SK-N-SH (cell line): ENCODE data around the gene RTF2. TPM values are rescaled to one million over a fixed set of nuclear protein-coding genes. Genes with fewer than 3 reads are reported as not detected.

Experiments used
- CTCF ChIA-PET: fragments of 300-600, 350-600 bp; formaldehyde crosslinking; extraction: SDS; loops from one replicate; lab custom pipeline; 2021; lab: Yijun Ruan, JAX
- POLR2A ChIA-PET: fragments of 350-600 bp; sonication (Branson Sonifier 250); formaldehyde crosslinking; extraction: SDS; loops from one replicate; lab custom pipeline; 2020; ENCODE audit warnings: antibody characterized with exemption, inconsistent platforms; lab: Yijun Ruan, JAX
- DNase-seq: peaks from one replicate; pipeline ENCODE4 v3.0.0; 2012
- H2AFZ ChIP-seq: fragments of 200-600 bp; sonication (generic); 2 replicates; pipeline ENCODE4 v1.8.1; 2016; ENCODE audit warnings: antibody characterized with exemption, mild to moderate bottlenecking, low read depth
- H3F3A ChIP-seq: fragments of 200-600 bp; sonication (generic); replicated peaks from 2 replicates; pipeline ENCODE3; 2016; ENCODE audit warnings: antibody characterized with exemption, mild to moderate bottlenecking; ENCODE audit not compliant: insufficient read depth
- H3K27ac ChIP-seq, 2 experiments: fragments of 200-500 bp in 1 of 2; fragments of 200-600 bp in 1 of 2; sonication (Bioruptor generic) in 1 of 2; sonication (generic), shearing (Covaris generic) in 1 of 2; 2 replicates each; pipeline versions ENCODE4 v1.5.1 to v1.6.1; 2014 to 2016; ENCODE audit warnings: low read depth in 2 of 2, inconsistent platforms in 1 of 2, low read length in 1 of 2, mild to moderate bottlenecking in 1 of 2, mixed read lengths in 1 of 2
- H3K27me3 ChIP-seq: fragments of 200-600 bp; sonication (generic), shearing (Covaris generic); 2 replicates; pipeline ENCODE4 v1.6.1; 2016; ENCODE audit warnings: mixed run types; ENCODE audit not compliant: insufficient read depth
- H3K36me3 ChIP-seq, 2 experiments: fragments of 200-500 bp in 1 of 2; fragments of 200-600 bp in 1 of 2; sonication (Bioruptor generic) in 1 of 2; sonication (generic) in 1 of 2; replicated peaks in 1 of 2; 2 replicates each; pipeline versions ENCODE3 to v1.5.1; 2014 to 2016; ENCODE audit warnings: low read length in 1 of 2, mild to moderate bottlenecking in 1 of 2; ENCODE audit not compliant: insufficient read depth in 2 of 2, control insufficient read depth in 1 of 2
- H3K4me1 ChIP-seq, 2 experiments: fragments of 200-500 bp in 1 of 2; fragments of 200-600 bp in 1 of 2; sonication (Bioruptor generic) in 1 of 2; sonication (generic), shearing (Covaris generic) in 1 of 2; 2 replicates each; pipeline versions ENCODE4 v1.5.1 to v1.6.1; 2014 to 2016; ENCODE audit warnings: low read depth in 1 of 2, low read length in 1 of 2, mixed run types in 1 of 2; ENCODE audit not compliant: insufficient read depth in 2 of 2, control insufficient read depth in 1 of 2
- H3K4me2 ChIP-seq: fragments of 200-600 bp; sonication (generic), shearing (Covaris generic); 2 replicates; pipeline ENCODE4 v1.6.1; 2017; ENCODE audit warnings: mixed run types
- H3K4me3 ChIP-seq, 2 experiments: fragments of 200-500 bp in 1 of 2; fragments of 200-600 bp in 1 of 2; sonication (Bioruptor generic) in 1 of 2; sonication (generic), shearing (Covaris generic) in 1 of 2; 2 replicates each; pipeline versions ENCODE4 v1.5.1 to v1.8.1; 2014 to 2016; ENCODE audit warnings: low read depth in 2 of 2, inconsistent platforms in 1 of 2, low read length in 1 of 2, mild to moderate bottlenecking in 1 of 2, mixed read lengths in 1 of 2, moderate library complexity in 1 of 2
- H3K79me2 ChIP-seq: fragments of 200-600 bp; sonication (generic); 2 replicates; pipeline ENCODE4 v1.8.1; 2017; ENCODE audit warnings: mild to moderate bottlenecking; ENCODE audit not compliant: insufficient read depth
- H3K9ac ChIP-seq: fragments of 200-600 bp; sonication (generic); 2 replicates; pipeline ENCODE4 v1.6.1; 2017; ENCODE audit warnings: mixed run types
- H3K9me2 ChIP-seq: fragments of 200-600 bp; sonication (generic); 2 replicates; pipeline ENCODE4 v1.6.1; 2017; ENCODE audit warnings: mixed run types
- H3K9me3 ChIP-seq: fragments of 200-600 bp; sonication (generic); 2 replicates; pipeline ENCODE4 v1.6.1; 2017; ENCODE audit warnings: mixed run types, mild to moderate bottlenecking, moderate library complexity
- H4K20me1 ChIP-seq: fragments of 200-600 bp; sonication (generic); 2 replicates; pipeline ENCODE4 v1.6.1; 2017; ENCODE audit warnings: mild to moderate bottlenecking, mixed run types; ENCODE audit not compliant: insufficient read depth
- GATA2 ChIP-seq: sonication (generic); formaldehyde crosslinking; IDR thresholded peaks from 2 replicates; pipeline ENCODE4 v1.5.0; 2020; ENCODE audit warnings: mild to moderate bottlenecking, missing genetic modification reagents
- RCOR1 ChIP-seq: fragments of 150-350 bp; IDR thresholded peaks from 2 replicates; pipeline ENCODE4 v1.6.1; 2017; ENCODE audit warnings: antibody characterized with exemption, low read length
- TAF1 ChIP-seq: IDR thresholded peaks from 2 replicates; pipeline ENCODE4 v1.6.1; 2012; ENCODE audit warnings: low read depth, mild to moderate bottlenecking, low read length, moderate library complexity, borderline replicate concordance
- WGBS: methylation state at CpG from one replicate; pipeline ENCODE4 v1.1.6; 2017; ENCODE audit warnings: low lambda C conversion rate; 5-methylcytosine and 5-hydroxymethylcytosine counted together
- polyA plus RNA-seq, 3 experiments: library from polyadenylated mRNA; depleted of rRNA; stranded (reverse); fragments of >200 nt; gene quantifications; 2 replicates each; pipeline ENCODE4 v1.2.3, GENCODE V29; 2012
- TF ChIP-seq, protein P1 (sequence below): IDR thresholded peaks from 2 replicates; pipeline ENCODE4 v1.4.0; 2012; ENCODE audit warnings: low read depth, borderline replicate concordance
- TF ChIP-seq, protein P2 (sequence below): IDR thresholded peaks from 2 replicates; pipeline ENCODE4; 2012

Gene RTF2
- polyA plus RNA-seq, 1 of the 3 experiments (the other 2 are of a cell fraction), result 78.2 TPM

DNA sequence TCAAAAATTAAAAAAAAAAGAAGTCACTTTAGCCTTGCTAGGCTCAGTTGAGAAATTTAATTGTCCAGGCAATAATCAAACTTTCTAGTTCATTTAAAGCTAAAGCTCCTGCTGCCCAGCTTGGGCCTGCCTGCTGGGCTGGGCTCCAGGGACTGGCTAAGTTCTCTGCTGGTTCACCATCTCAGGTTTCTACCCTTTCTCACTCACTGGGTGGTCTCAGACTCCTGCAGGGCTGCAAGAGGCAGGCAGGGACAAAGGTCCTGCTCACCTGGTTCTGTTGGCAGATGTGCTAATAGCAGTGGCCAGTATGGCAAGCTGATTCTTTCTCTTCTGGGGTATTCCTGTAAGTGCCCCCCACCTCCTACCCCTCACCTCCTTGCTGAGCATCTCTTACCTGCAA is 21.2 kb upstream of the RTF2 start:
- Histone ChIP-seq H3K9ac (no peak overlapping the region), H2AFZ (no peak overlapping the region), H3K4me3 (no peak overlapping the region), H3K4me2 (no peak overlapping the region), H3K36me3 (no peaks in the 10 kb centered on the region), H3K9me2 (no peaks in the 10 kb centered on the region), H3K27me3 (no peaks in the 10 kb centered on the region)
- ChIA-PET CTCF (interaction anchor here (0.7 kb wide), 1 partner anchor 14 kb away, joined by 3 read pairs; no protein-coding TSS in a partner anchor), POLR2A (no interaction called here)
- no peak for DNase-seq
- no peak for TF ChIP-seq TAF1
- TF ChIP-seq, protein P1, sequence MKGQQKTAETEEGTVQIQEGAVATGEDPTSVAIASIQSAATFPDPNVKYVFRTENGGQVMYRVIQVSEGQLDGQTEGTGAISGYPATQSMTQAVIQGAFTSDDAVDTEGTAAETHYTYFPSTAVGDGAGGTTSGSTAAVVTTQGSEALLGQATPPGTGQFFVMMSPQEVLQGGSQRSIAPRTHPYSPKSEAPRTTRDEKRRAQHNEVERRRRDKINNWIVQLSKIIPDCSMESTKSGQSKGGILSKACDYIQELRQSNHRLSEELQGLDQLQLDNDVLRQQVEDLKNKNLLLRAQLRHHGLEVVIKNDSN, result no peak
- TF ChIP-seq, all 33 proteins: peak for 0
- no peaks in the 10 kb centered on the region; a peak in 1 of 4 replicates for H3K4me1 ChIP-seq
- H3K9me3 ChIP-seq, result no peaks in the 10 kb centered on the region
- H3K27ac ChIP-seq, result no peak overlapping the region
- H3F3A ChIP-seq, result no peaks in the 10 kb centered on the region
- H4K20me1 ChIP-seq, result no peaks in the 10 kb centered on the region
- H3K79me2 ChIP-seq, result no peaks in the 10 kb centered on the region

DNA sequence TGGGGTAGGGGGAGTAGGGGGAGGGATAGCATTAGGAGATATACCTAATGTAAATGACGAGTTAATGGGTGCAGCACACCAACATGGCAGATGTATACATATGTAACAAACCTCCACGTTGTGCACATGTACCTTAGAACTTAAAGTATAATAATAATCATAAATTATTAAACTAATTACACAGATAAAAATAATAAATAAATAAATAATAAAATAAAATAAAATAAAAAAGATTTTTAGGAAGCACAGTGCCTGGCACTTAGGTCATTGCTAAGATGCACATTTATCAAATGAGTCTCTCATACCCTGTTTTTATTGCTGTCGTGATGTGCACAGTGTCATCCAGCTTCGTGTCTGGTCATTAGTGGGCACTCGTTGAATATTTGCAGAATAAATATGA is 19.0 kb upstream of the RTF2 start:
- Histone ChIP-seq H3K4me2 (no peak overlapping the region), H3K9me2 (no peaks in the 10 kb centered on the region), H3F3A (no peaks in the 10 kb centered on the region), H3K36me3 (no peaks in the 10 kb centered on the region), H4K20me1 (no peaks in the 10 kb centered on the region), H3K27me3 (no peaks in the 10 kb centered on the region), H3K27ac (no peak overlapping the region), H3K9ac (no peak overlapping the region), H3K4me1 (no peaks in the 10 kb centered on the region; a peak in 1 of 4 replicates), H2AFZ (no peak overlapping the region), H3K79me2 (no peaks in the 10 kb centered on the region), H3K4me3 (no peak overlapping the region), H3K9me3 (no peaks in the 10 kb centered on the region)
- TF ChIP-seq RCOR1, result no peak
- WGBS, result 32% methylated on average over 5 of the region's 5 CpGs
- ChIA-PET CTCF (no interaction called here), POLR2A (no interaction called here)
- DNase-seq, result no peak

DNA sequence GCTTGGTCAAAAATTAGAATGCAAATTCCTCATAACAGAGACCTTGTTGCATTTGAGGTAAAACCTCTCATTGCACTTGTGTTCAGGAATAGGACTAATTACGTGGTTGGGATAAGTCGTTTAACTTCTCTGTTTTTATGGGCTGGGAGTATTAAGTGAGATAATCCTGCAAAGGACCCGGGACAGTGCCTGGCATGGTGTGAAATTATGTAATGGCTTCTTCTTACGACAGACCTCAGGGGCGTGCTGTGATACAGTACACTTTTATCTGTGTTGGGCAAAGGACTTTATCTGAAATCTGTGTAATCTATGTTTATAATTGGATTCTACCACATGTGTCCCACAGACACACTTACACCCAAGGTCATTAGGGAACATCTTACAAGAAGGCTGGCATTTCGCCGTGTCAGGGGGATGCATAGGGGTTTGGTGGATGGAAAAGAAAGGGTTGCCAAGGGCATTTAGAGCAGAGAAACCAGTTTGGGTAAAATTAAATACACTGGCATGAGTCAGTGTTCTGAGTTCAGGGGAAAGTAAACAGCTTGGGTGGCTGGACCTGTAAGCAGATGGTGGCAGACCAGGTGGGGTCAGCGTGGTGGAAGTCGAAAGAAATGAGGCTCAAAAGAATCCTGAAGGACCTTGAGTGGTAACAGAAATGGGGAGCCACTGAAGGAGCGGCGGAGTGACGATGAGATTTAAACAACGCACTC is 17.2 kb upstream of the RTF2 start:
- Histone ChIP-seq H3K27me3 (no peaks in the 10 kb centered on the region), H3K27ac (no peak overlapping the region), H3K9me3 (no peaks in the 10 kb centered on the region), H3F3A (no peaks in the 10 kb centered on the region), H2AFZ (no peak overlapping the region), H3K4me1 (no peaks in the 10 kb centered on the region; a peak in 1 of 4 replicates), H4K20me1 (no peaks in the 10 kb centered on the region), H3K4me3 (no peak overlapping the region), H3K4me2 (no peak overlapping the region), H3K79me2 (no peaks in the 10 kb centered on the region), H3K9ac (no peak overlapping the region), H3K36me3 (no peaks in the 10 kb centered on the region), H3K9me2 (no peaks in the 10 kb centered on the region)
- TF ChIP-seq, protein P2, sequence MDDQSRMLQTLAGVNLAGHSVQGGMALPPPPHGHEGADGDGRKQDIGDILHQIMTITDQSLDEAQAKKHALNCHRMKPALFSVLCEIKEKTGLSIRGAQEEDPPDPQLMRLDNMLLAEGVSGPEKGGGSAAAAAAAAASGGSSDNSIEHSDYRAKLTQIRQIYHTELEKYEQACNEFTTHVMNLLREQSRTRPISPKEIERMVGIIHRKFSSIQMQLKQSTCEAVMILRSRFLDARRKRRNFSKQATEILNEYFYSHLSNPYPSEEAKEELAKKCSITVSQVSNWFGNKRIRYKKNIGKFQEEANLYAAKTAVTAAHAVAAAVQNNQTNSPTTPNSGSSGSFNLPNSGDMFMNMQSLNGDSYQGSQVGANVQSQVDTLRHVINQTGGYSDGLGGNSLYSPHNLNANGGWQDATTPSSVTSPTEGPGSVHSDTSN, result no peak
- TF ChIP-seq GATA2 (CRISPR knock-in tag), result peak; percentile 22; the same call in 1 of the 2 replicates
- ChIA-PET POLR2A (no interaction called here), CTCF (no interaction called here)
- no peak for DNase-seq
- WGBS, result 52% methylated on average over 13 of the region's 13 CpGs
